ENCODE results near the gene PUM2. TPM values are rescaled to one million over a fixed set of nuclear protein-coding genes. Genes with fewer than 3 reads are reported as not detected.
A peak's percentile ranks its signal among the peaks of the same experiment; 100 is the strongest.
"Not testable (repeated sequence)": the region's sequence is repeated elsewhere in the genome, so short reads cannot be mapped to it uniquely, and the experiment has no call there.

Gene PUM2
- total and polyA plus RNA-seq, 12 donors: 12.4 to 79.1 (median 67.6) TPM

DNA sequence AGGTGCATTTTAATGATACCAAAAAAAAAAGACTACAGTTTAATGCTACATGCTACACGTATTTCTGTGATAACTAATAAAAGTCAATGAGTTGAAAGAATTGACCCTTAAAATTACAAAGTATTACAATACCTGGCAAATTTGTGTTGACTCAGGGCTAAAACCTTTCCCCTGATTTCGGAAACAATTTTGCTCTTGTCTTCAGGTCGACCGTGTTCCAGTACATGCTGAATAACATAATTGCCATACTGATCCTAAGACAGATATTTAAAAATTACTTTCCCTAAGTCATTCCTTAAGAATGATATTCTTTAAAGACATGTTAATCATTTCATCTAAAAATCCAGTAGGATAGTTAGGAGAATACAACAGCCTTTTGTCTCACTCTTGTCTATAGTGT lies 95.9 kb downstream of the PUM2 start:
- TF ChIP-seq, protein P1, sequence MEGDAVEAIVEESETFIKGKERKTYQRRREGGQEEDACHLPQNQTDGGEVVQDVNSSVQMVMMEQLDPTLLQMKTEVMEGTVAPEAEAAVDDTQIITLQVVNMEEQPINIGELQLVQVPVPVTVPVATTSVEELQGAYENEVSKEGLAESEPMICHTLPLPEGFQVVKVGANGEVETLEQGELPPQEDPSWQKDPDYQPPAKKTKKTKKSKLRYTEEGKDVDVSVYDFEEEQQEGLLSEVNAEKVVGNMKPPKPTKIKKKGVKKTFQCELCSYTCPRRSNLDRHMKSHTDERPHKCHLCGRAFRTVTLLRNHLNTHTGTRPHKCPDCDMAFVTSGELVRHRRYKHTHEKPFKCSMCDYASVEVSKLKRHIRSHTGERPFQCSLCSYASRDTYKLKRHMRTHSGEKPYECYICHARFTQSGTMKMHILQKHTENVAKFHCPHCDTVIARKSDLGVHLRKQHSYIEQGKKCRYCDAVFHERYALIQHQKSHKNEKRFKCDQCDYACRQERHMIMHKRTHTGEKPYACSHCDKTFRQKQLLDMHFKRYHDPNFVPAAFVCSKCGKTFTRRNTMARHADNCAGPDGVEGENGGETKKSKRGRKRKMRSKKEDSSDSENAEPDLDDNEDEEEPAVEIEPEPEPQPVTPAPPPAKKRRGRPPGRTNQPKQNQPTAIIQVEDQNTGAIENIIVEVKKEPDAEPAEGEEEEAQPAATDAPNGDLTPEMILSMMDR (IDR thresholded peaks at IDR 0.05): no peak
- ATAC-seq (no peak), DNase-seq (no peak)
- no peaks in the 10 kb centered on the region for H3K9me3 ChIP-seq
- intact Hi-C loops (cut with DNase I): no loop called here
- H3K27me3 ChIP-seq: no peaks in the 10 kb centered on the region
- WGBS, 2 donors: 96 to 97% methylated on average over 4 of the region's 4 CpGs
- no peak overlapping the region for H3K4me3 ChIP-seq
- H3K27ac ChIP-seq: no peak overlapping the region
- no peaks in the 10 kb centered on the region for H3K4me1 ChIP-seq
- H3K36me3 ChIP-seq: peaks cover 0 to 99% (median 68%) of the 10 kb centered on the region in 9 donors

DNA sequence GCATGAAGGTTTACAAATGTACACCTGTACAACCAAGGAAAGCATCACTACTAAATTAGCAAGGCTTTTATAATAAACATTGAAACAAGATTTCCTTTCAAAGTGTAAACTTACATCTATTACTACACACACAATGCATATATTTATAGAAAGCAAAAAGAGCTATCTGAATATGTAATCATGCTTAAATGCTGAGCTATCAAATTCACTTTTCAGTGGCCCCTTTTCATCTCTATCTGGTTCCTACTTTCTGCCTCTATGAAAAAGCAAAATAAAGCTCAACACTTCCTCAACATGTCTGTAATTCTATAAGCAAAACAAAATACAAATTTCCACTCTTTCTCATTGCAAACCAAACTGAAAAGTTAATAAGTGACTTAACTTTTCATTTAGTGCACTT lies 100.2 kb downstream of the PUM2 start:
- intact Hi-C loops (cut with DNase I): no loop called here
- H3K4me1 ChIP-seq: no peaks in the 10 kb centered on the region
- H3K27me3 ChIP-seq: no peaks in the 10 kb centered on the region
- DNase-seq (no peak), ATAC-seq (no peak)
- no peak overlapping the region for H3K4me3 ChIP-seq
- no peak overlapping the region for H3K27ac ChIP-seq
- H3K9me3 ChIP-seq: no peaks in the 10 kb centered on the region
- H3K36me3 ChIP-seq: peaks cover 0 to 97% (median 53%) of the 10 kb centered on the region in 9 donors
- TF ChIP-seq, protein P1 (IDR thresholded peaks at IDR 0.05): no peak

DNA sequence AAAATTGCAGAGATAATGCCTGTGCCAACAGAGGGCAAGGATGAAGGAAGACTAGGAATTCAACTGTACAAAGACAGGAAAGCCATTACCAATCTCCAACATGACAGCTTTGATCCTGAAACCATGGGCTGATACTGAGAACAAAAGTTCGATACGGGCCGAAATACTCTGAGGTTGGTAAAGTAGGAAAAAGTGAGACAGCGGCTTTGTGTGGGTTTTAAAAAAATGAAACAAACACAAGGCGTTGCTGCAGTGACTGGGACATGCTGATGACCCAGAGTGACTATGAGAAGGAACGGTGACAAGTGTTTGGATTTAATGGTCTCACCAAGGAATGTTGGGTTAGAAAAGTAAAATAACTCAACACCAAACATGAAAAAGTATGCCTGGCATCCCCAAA lies 101.5 kb downstream of the PUM2 start:
- TF ChIP-seq, protein P1 (IDR thresholded peaks at IDR 0.05): no peak
- H3K9me3 ChIP-seq: no peaks in the 10 kb centered on the region
- WGBS, 2 donors: 89 to 93% methylated on average over 6 of the region's 6 CpGs
- H3K4me3 ChIP-seq: no peak overlapping the region
- DNase-seq (no peak), ATAC-seq (no peak)
- intact Hi-C loops (cut with DNase I): no loop called here
- peaks cover 0 to 85% (median 40%) of the 10 kb centered on the region in 9 donors for H3K36me3 ChIP-seq
- H3K27me3 ChIP-seq: no peaks in the 10 kb centered on the region
- no peaks in the 10 kb centered on the region for H3K4me1 ChIP-seq
- no peak overlapping the region for H3K27ac ChIP-seq

DNA sequence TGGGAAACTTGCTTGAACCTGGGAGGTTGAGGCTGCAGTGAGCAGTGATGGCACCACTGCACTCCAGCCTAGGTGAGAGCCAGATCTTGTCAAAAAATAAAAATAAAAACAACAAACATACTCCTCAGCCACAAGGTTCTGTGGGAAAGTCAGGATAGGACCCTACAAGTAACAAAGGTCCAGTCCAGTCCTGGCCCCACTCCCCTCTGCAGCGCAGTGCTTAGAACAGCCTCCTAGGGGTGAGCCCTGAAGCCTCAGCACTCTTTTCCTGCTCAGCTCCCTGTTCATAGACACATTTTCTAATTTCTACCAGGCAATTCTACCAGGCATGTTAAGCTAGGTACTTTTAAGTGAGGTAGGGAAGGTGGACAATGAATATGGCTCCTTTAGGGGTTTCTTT lies 103.6 kb downstream of the PUM2 start:
- H3K36me3 ChIP-seq: peaks cover 0 to 64% (median 20%) of the 10 kb centered on the region in 9 donors
- H3K9me3 ChIP-seq: no peaks in the 10 kb centered on the region
- DNase-seq (no peak), ATAC-seq (peak in 3 of 8 donors; percentile 11 to 54 (median 22))
- TF ChIP-seq, protein P1 (IDR thresholded peaks at IDR 0.05): no peak
- peaks cover 0 to 2% (median 0%) of the 10 kb centered on the region in 9 donors for H3K4me1 ChIP-seq
- no peak overlapping the region for H3K27ac ChIP-seq
- no peaks in the 10 kb centered on the region for H3K27me3 ChIP-seq
- no peak overlapping the region for H3K4me3 ChIP-seq
- 100% methylated on average over 1 of the region's 1 CpG for WGBS, 2 donors
- intact Hi-C loops (cut with DNase I): no loop called here

DNA sequence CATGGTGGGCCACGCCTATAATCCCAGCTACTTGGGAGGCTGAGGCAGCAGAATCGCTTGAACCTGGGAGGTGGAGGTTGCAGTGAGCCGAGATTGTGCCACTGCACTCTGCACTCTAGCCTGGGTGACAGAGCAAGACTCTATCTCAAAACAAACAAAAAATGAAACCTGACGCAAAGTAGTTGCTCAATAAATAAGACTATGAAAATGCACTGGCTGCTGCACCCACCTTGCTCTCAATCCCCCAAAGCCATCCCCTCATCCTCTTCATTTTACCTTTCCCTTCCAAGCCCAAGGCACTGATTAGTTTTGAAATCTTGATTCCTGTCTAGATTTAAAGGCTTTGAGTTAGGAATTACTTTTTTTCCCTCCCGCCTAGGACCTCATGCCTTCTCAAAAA lies 107.0 kb downstream of the PUM2 start:
- whole genome bisulfite sequencing, 2 donors: 95 to 98% methylated on average over 5 of the region's 5 CpGs
- H3K4me3 ChIP-seq; H3K27ac ChIP-seq; ATAC-seq; intact Hi-C loops (cut with DNase I); H3K27me3 ChIP-seq; H3K4me1 ChIP-seq; H3K9me3 ChIP-seq; DNase-seq: not testable (repeated sequence)
- H3K36me3 ChIP-seq: peaks cover 0 to 29% (median 0%) of the 10 kb centered on the region in 9 donors
